Stimulated activated naive CD8-positive, alpha-beta T cell treated with anti-CD3 and anti-CD28 coated beads, Interleukin-15, amount 100 ng/mL, for 72 hours (primary cell): Measurements from ENCODE around the gene BUD13.
A peak's percentile ranks its signal among the peaks of the same experiment; 100 is the strongest.
"Not testable (repeated sequence)": the region's sequence is repeated elsewhere in the genome, so short reads cannot be mapped to it uniquely, and the experiment has no call there.

ENCODE experiments used
- ATAC-seq: fragments of 150-1000 bp; cut with Tn5 transposase; 2 replicates; pipeline ENCODE4 v1.10.0; 2021; ENCODE audit warnings: mild to moderate bottlenecking, moderate library complexity
- DNase-seq, 2 donors: peaks; one replicate each; pipeline ENCODE4 v3.0.0; 2021 to 2022
- H3K27ac Mint-ChIP-seq, 2 donors: one replicate each; pipeline ENCODE4 v1.8.0; 2022; ENCODE audit warnings: mild to moderate bottlenecking in 2 of 2, mixed read lengths in 2 of 2, moderate library complexity in 2 of 2
- H3K27me3 Mint-ChIP-seq: one replicate; pipeline ENCODE4 v1.8.0; 2022; ENCODE audit warnings: mixed read lengths
- H3K4me1 Mint-ChIP-seq: one replicate; pipeline ENCODE4 v1.8.0; 2022; ENCODE audit warnings: mild to moderate bottlenecking, mixed read lengths
- H3K4me3 Mint-ChIP-seq, 2 donors: one replicate each; pipeline ENCODE4 v1.8.0; 2022; ENCODE audit warnings: mild to moderate bottlenecking in 2 of 2, mixed read lengths in 2 of 2, moderate library complexity in 1 of 2
- H3K9me3 Mint-ChIP-seq, 2 donors: one replicate each; pipeline ENCODE4 v1.8.0; 2022; ENCODE audit warnings: mixed read lengths in 2 of 2

Gene BUD13, protein sequence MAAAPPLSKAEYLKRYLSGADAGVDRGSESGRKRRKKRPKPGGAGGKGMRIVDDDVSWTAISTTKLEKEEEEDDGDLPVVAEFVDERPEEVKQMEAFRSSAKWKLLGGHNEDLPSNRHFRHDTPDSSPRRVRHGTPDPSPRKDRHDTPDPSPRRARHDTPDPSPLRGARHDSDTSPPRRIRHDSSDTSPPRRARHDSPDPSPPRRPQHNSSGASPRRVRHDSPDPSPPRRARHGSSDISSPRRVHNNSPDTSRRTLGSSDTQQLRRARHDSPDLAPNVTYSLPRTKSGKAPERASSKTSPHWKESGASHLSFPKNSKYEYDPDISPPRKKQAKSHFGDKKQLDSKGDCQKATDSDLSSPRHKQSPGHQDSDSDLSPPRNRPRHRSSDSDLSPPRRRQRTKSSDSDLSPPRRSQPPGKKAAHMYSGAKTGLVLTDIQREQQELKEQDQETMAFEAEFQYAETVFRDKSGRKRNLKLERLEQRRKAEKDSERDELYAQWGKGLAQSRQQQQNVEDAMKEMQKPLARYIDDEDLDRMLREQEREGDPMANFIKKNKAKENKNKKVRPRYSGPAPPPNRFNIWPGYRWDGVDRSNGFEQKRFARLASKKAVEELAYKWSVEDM

DNA sequence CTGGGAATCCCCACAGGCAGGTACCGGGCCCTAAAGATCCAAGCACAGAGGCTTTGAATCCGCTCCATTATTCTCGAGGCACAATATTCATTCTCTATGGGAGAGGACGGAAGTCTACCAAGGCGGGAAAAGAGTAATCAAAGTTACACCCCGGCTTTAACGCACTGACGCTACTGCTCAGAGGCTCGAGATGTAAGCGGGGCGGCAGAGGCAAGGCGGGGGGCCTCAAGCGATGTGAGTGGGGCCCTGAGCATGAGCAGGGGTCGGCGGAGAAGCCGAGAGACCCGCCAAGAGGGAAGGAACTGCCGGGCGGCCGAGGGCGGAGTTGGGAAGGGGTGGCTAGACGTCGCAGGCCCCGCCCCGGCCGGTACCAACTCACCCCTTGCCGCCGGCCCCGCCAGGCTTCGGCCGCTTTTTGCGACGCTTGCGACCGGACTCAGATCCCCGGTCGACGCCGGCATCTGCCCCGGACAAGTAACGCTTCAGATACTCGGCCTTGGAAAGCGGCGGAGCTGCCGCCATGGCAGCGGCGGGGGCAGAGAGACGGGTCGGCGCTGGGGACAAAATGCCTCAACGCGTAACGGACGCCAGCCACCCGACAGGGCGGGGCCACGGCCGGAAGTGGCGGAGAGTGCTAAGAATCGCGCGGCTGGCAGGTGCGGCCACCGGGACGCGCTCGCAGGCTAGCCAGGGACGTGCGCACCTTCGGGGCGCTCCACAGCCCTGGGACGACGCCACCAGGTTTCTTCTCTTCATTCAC, at the start of gene BUD13:
Gene BUD13, minus strand, starts transcription at position 545 of the 760 bp plus-strand sequence. Its CDS starts 23 bp downstream, at position 522.
- peaks cover 64% of the 10 kb centered on the region for H3K4me1 Mint-ChIP-seq
- ATAC-seq = peak; percentile 97
- peak; percentile 93 to 95 for DNase-seq
- no peaks in the 10 kb centered on the region for H3K27me3 Mint-ChIP-seq
- H3K9me3 Mint-ChIP-seq = no peaks in the 10 kb centered on the region
- peak within 1 kb of the TSS; percentile 95 to 98 for H3K4me3 Mint-ChIP-seq
- peak within 1 kb of the TSS; percentile 99 for H3K27ac Mint-ChIP-seq

DNA sequence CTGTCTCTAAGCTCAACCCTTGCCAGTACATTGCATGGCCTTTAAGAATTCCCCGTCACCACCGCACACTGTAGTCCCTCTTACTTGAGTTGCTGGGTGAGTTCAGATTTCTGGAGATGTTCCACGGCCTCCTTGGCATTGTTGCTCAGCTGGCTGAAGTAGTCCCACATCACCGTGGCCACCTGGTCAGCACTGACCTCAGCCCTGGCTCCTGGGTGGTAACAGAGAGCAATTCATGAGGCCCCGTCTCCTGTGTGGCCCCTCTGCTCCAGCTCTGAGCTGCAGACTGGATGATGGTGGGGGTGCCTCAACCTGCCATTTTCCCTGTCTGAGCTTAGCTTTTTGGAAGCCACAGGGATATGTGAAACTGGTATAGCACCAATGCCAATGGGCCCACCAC, 49.8 kb upstream of the BUD13 start:
- no peak for ATAC-seq
- no peaks in the 10 kb centered on the region for H3K4me1 Mint-ChIP-seq
- no peak overlapping the region for H3K27ac Mint-ChIP-seq

DNA sequence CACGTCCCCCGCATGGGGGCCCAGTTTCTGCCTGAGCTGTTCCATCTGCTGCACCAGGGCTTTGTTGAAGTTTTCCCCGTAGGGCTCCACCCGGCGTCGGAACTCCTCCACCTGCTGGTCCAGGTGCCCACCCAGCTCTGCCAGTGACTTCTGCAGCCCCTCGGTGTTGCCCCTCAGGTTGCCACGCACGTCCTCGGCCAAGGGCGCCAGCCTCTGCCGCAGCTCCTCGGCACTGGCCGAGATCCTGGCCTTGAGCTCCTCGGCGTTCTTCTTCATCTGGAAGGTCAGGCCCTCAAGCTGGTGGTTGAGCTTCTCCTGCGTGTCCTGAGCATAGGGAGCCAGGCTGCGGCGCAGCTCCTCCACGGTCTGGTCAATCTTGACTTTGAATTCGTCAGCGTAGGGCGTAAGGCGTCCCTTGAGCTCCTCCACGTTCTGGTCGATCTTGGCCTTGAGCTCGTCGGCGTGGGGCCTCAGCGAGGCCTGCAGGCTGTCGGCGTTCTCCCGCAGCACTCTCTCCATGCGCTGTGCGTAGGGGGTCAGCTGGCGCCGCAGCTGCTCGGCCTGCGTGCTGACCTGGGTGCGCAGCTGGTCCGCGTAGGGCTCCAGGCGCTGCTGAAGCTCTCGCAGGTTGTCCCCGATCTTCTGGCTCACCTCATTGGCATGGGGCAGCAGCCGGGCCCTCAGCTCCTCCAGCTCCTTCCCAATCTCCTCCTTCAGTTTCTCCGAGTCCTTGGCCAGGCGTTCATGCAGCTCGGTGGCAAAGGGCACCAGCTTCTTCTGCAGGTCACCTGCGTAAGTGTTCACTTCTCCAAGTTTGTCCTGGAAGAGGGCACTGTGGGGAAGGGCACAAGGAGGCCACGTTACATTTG, 48.5 kb upstream of the BUD13 start:
- no peaks in the 10 kb centered on the region for H3K27me3 Mint-ChIP-seq
- no peaks in the 10 kb centered on the region for H3K4me1 Mint-ChIP-seq
- no peak for DNase-seq
- ATAC-seq = no peak
- H3K27ac Mint-ChIP-seq = no peak overlapping the region
- no peak overlapping the region for H3K4me3 Mint-ChIP-seq
- H3K9me3 Mint-ChIP-seq = no peaks in the 10 kb centered on the region

More for the DNA sequence above, 49.8 kb upstream of the BUD13 start:
- Mint-ChIP-seq H3K4me3 (no peak overlapping the region), H3K9me3 (no peaks in the 10 kb centered on the region), H3K27me3 (no peaks in the 10 kb centered on the region)
- DNase-seq = no peak

DNA sequence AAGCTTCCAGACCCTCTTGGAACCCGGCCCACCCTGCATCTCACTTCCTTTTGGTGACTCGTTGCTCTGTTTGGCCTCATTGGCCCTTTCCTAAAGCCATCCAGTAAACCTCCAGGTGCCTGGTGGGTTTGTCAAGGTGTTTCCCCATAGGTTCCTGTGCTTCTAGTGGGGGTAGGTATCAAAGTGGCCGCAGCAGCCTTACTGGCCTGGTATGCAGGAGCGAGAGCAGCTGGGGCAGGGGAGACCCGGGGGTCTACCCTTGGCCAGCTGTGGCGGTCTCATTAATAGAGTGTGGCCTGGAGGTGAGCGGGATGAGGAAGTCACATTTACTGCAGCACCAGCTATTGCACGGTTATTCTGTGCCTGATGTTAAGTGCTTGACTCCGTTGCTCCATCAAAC, 46.3 kb upstream of the BUD13 start:
- Mint-ChIP-seq H3K4me3 (no peak overlapping the region), H3K27me3 (no peaks in the 10 kb centered on the region), H3K27ac (no peak overlapping the region), H3K4me1 (no peaks in the 10 kb centered on the region), H3K9me3 (no peaks in the 10 kb centered on the region)
- ATAC-seq = no peak
- no peak for DNase-seq

GRCh38 chr11:116814502-116814901, 41.7 kb upstream of the BUD13 start:
- no peaks in the 10 kb centered on the region for H3K4me1 Mint-ChIP-seq
- no peaks in the 10 kb centered on the region for H3K9me3 Mint-ChIP-seq
- no peak overlapping the region for H3K27ac Mint-ChIP-seq
- H3K27me3 Mint-ChIP-seq = no peaks in the 10 kb centered on the region
- no peak overlapping the region for H3K4me3 Mint-ChIP-seq
- DNase-seq (no peak), ATAC-seq (no peak)

GRCh38 chr11:116813781-116814471, 41.1 kb upstream of the BUD13 start:
- no peak for DNase-seq
- Mint-ChIP-seq H3K27ac (no peak overlapping the region), H3K4me1 (no peaks in the 10 kb centered on the region), H3K27me3 (no peaks in the 10 kb centered on the region), H3K9me3 (no peaks in the 10 kb centered on the region), H3K4me3 (no peak overlapping the region)
- ATAC-seq = no peak

- Mint-ChIP-seq H3K4me1 (no peaks in the 10 kb centered on the region), H3K9me3 (no peaks in the 10 kb centered on the region), H3K27me3 (no peaks in the 10 kb centered on the region), H3K27ac (no peak overlapping the region), H3K4me3 (no peak overlapping the region)
- no peak for ATAC-seq
- DNase-seq = no peak
Observed at GRCh38 chr11:116813170-116813569, 40.4 kb upstream of the BUD13 start.

- no peak overlapping the region for H3K27ac Mint-ChIP-seq
Observed at GRCh38 chr11:116812109-116812508, 39.3 kb upstream of the BUD13 start.

DNA sequence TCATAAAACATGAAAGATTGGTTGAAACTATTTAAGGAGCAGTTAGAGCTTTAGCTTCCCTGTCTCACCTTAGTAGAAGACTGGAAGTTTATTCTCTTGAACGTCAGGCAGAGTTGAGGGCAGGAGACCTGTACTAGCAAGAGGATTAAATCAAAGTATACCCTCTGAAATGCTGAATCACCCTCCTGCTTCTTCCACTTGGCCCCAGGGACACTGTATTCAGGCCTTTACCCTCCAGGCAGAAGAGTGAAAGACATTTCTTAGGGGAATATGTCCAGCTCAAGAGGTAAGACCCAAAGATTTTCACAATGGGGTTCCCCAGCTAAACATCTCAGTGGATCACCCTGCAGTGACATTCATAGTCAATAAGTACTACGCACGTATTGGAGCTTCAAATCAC, 38.4 kb upstream of the BUD13 start:
- DNase-seq (no peak), ATAC-seq (no peak)
- no peak overlapping the region for H3K27ac Mint-ChIP-seq
- no peaks in the 10 kb centered on the region for H3K9me3 Mint-ChIP-seq
- H3K27me3 Mint-ChIP-seq = no peaks in the 10 kb centered on the region
- H3K4me3 Mint-ChIP-seq = no peak overlapping the region
- no peaks in the 10 kb centered on the region for H3K4me1 Mint-ChIP-seq

More at GRCh38 chr11:116812109-116812508, 39.3 kb upstream of the BUD13 start:
- no peak overlapping the region for H3K4me3 Mint-ChIP-seq
- no peaks in the 10 kb centered on the region for H3K9me3 Mint-ChIP-seq
- H3K4me1 Mint-ChIP-seq = no peaks in the 10 kb centered on the region
- ATAC-seq (no peak), DNase-seq (no peak)
- no peaks in the 10 kb centered on the region for H3K27me3 Mint-ChIP-seq

DNA sequence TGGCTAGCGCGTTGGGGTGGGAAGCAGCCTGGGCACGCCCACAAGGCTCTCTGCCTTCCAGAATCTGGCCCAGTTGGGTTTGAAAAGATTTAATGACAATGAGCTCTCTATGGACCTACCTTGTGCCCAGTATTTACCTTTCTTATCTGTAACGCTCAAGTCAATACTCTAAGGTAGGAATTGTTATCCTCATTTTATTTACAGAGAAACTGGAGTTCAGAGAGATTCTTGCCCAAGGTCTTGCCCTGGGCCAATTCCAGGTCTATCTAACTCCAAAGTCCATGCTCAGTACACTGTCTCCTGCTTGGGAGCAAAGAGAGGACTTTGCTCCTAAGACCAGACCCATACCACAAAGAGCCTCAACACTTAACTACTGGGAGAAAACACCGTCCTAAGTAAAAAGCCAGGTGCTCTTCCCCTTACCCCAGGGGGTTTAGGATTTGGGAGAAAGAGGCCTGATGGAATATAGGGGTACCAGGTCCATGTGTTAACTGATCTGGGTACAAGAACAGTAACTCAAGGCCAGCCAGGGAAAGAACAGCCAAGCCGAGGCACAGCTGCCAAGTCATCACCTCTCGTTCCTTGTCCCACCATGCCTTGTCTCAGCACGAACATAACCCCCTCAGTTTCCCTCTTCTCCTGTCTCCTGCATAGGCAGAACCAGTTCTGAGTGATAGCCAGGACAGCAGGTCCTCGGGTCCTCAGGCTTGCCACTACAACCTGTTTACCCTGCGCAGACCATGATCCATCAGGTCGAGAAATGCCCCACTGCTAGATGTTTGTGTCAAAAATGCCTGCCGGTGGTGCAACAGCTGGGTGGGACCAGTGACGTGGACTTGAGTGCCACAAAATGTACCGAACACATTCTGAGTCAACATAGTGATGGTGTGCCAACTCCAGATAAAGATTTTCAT, 35.7 kb upstream of the BUD13 start:
- Mint-ChIP-seq H3K27me3 (no peaks in the 10 kb centered on the region), H3K9me3 (no peaks in the 10 kb centered on the region), H3K27ac (no peak overlapping the region), H3K4me3 (no peak overlapping the region), H3K4me1 (no peaks in the 10 kb centered on the region)
- DNase-seq (no peak), ATAC-seq (no peak)

DNA sequence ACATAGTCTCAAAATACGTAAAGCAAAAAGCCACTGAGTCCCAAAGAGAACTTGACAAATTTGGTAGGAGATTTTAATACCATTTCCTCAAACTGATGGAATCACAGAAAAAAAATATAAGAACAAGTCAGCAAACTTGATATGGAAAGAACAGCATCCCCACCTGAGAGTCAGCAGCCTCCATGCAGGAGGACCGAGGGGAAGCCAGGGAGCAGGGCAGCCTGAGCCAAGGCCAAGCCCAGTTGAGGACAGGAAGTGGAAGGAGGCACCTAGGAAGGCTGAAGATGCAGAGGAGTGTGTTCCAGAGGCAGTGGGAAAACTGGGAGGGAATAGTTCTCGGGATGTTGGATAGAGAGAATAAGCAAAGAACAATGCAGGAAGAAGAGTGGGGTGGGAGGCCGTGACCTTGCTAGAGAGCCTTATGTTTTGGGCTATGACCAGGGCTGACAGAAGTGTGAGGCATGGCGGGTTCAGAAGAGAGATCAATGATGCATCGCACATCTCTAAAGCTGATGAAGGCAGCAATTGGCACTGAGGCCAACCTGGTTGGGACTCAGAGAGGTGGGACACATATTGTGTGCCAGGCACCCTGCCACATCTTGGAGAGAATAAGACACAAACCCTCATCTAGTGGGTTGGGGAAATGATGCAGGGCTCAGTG, 34.9 kb upstream of the BUD13 start:
- Mint-ChIP-seq H3K27ac (no peak overlapping the region), H3K4me3 (no peak overlapping the region), H3K4me1 (no peaks in the 10 kb centered on the region), H3K9me3 (no peaks in the 10 kb centered on the region), H3K27me3 (no peaks in the 10 kb centered on the region)
- ATAC-seq = no peak
- no peak for DNase-seq

DNA sequence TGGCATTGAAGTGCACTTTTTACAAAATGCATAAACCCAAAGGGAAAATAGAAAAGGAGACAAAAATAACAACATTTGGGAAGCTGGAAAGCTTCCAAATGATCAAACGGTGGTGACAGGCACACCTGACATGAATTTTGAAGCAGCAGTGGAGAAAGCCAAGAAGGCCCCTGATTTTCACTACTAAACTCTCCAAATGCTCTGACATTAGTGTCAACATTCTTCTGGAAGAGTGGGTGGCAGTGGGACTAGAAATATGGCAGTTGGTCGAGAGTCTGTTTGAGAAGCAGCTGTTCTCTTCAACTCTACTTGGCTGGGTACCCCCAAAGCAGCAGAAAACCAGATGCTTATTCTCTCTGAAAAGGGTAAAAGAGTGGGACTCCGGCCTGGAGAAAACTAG, 31.2 kb upstream of the BUD13 start:
- Mint-ChIP-seq H3K4me3 (no peak overlapping the region), H3K27me3 (peaks cover 4% of the 10 kb centered on the region), H3K4me1 (no peaks in the 10 kb centered on the region), H3K27ac (no peak overlapping the region), H3K9me3 (no peaks in the 10 kb centered on the region)
- ATAC-seq (no peak), DNase-seq (no peak)

- H3K4me3 Mint-ChIP-seq, H3K27me3 Mint-ChIP-seq, DNase-seq, ATAC-seq, H3K9me3 Mint-ChIP-seq, H3K27ac Mint-ChIP-seq, H3K4me1 Mint-ChIP-seq: not testable (repeated sequence)
Observed at GRCh38 chr11:116801662-116802061, 28.9 kb upstream of the BUD13 start.
